COR-L47 (cell line): ENCODE data around the gene ATG101.

ENCODE experiments used
- DNase-seq: peaks from one replicate; lab custom pipeline; 2025; lab: John Stamatoyannopoulos, UW

The ATG101 gene

GRCh38 chr12:52042706-52043385, 26.9 kb upstream of the ATG101 start:
- peak; percentile 91 for DNase-seq

DNA sequence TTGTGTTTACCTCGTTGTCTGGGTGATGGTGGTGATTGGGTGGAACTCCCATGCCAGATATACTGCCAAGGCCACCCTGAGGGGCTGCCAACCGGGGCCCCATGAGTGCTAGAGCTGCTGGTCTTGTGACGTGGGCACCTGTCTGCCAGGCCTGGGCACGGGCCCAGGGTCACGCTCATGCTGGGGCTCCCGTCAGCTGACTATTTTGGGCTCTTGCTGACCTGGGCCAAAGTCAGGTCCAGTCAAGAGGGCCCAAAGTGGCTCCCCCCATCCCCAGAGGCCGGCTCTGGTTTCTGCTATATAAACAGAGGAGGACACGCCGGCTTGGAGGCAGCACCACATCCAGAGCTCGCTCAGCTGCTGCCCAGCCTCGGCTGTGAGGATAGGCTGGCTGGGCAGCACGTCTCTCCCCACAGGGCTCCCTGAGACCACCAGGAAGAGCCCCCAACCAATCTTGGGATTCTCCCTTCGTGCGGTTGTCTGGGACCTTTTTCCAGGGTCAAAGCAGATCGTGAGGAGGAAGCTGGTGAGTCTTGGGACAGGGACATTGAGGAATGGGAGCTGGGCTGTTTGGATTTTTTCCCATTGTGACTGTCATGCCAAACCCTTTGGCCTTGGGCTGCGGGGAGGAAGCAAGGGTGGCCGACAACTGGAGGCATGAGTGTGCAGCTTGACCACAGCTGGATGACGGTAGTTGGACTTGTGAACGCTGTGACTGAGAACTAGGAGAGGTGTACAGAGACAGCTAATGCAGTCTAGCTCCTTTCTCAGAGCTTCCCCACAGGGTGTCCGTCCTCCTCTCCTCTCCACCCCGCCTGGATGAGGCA, 26.2 kb upstream of the ATG101 start:
- no peak for DNase-seq

GRCh38 chr12:52044292-52044983, 25.3 kb upstream of the ATG101 start:
- DNase-seq: no peak

- no peak for DNase-seq
These were observed 24.0 kb upstream of the ATG101 start for GRCh38 chr12:52045794-52046199.

- no peak for DNase-seq
These were observed 22.9 kb upstream of the ATG101 start for GRCh38 chr12:52046859-52047258.

- DNase-seq: no peak
These were observed 20.5 kb upstream of the ATG101 start for GRCh38 chr12:52049286-52049685.

DNA sequence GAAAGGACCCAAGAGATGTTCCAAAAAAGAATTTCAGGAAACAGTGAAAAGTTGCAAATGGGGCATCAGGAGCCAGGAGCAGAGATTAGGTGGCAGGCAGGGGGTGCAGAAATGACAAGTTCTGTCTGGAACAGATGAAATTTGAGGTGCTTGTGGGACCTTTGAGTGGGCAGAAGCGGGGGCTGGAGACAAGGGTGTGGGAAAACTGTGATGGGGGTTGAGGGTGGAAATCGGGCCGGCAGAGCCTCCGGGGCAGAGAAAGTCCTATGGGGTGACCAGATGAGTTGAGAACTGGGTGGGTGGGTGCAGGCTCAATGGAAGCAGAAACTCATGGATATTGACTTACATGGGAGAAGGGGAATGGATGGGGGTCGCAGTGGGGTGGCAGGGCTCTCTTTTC, 20.1 kb upstream of the ATG101 start:
- DNase-seq: no peak

DNA sequence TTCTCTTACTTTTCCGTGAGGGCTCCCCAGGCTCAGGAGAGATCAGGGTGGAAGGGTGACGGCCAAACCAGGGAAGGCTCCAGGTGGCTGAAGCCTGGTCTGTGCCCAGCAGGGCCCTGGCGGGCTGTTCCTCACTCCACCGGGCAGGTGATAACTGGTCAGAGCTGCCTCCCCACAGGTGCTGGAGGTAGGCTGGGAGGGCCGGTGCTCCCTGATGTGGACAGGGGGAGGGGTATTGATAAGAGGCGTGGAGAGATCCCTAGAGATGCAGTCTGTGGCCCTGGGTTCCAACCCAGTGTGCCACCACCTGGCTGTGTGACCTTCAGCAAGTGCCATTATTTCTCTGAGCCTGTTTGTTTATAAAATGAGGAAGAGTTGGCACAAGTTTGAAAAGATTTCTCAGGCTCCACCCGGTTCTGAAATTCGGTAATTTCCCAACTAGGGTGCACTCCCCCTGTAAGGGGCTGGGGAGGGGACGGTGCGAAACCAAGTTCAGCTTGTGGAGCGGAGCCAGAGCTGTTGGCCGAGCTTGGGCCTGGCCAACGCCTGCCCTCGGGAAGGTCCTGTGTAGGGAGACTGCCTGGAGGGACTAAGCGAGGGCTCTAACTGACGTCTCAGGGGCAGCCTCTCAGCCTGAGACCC, 19.5 kb upstream of the ATG101 start:
- peak; percentile 34 for DNase-seq

DNA sequence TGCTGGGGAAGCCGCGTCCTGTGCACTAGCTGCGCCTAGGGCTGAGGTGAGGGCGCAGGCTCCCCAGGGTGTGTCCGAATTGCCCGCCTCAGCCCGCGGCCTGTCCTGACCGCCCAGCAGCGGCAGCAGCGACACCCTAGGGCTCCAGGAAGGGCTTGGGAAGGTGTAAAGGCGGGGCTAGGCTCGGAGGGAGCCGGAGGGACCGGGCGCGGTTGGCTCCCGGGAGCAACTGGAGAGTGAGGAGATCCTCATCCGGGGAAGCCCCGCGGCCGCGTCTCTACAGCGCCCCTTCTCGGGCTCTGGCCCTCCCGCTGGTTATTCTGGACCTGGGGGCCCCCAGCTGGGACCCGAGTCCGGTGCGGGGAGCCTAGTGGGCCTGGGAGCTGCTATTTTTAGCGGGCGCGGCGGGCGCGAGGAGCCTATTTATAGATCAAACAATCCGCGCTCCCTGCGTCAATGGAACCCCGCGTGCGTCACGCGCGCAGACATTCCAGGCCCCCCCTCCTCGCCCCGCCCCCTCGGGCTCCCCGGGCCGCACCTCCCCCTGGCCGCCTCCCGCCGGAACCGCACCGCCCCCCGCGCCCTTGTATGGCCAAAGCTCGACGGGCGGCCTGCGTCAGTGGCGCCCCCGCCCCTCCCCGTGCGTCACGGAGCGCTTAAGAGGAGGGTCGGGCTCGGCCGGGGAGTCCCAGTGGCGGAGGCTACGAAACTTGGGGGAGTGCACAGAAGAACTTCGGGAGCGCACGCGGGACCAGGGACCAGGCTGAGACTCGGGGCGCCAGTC, 18.8 kb upstream of the ATG101 start, which contains the start of gene NR4A1:
NR4A1 (plus strand) TSS at position 685 of the 784 bp plus-strand sequence. CDS start 2,887 bp downstream, outside the sequence.
- DNase-seq: peak; percentile 95

DNA sequence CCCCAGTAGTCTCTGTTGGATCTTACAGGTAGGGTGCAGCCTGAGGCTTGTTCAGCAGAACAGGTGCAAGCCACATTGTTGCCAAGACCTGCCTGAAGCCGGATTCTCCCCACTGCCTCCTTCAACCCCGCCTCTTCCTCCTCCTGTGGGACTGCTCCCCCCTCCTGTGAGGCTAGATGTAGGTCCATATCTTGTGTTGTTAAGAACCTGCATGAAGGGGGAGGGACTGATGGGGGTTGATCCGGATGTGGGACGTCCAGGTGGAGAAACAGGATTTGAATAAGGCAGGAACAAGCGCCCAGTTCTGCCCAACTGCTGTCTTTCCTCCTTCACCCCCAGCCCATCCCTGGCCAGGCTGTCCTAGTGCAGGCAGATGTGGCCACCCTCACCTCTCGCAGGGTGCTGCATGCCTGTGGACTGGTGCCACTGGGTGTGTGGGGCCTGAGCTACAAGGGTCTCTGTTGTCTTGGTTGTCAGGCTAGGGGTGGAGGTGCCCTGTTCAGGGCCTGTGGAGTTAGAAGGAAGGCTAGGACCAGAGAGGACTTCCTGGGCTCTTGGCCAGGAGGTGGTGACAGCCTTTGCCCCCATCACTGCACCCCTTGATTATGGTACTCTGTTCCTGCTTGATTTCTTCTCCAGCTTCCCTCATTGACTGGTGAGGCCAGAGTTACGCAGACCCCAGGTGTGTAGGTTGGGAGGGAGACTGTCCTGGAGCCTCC, 17.2 kb upstream of the ATG101 start:
- peak; percentile 45 for DNase-seq

DNA sequence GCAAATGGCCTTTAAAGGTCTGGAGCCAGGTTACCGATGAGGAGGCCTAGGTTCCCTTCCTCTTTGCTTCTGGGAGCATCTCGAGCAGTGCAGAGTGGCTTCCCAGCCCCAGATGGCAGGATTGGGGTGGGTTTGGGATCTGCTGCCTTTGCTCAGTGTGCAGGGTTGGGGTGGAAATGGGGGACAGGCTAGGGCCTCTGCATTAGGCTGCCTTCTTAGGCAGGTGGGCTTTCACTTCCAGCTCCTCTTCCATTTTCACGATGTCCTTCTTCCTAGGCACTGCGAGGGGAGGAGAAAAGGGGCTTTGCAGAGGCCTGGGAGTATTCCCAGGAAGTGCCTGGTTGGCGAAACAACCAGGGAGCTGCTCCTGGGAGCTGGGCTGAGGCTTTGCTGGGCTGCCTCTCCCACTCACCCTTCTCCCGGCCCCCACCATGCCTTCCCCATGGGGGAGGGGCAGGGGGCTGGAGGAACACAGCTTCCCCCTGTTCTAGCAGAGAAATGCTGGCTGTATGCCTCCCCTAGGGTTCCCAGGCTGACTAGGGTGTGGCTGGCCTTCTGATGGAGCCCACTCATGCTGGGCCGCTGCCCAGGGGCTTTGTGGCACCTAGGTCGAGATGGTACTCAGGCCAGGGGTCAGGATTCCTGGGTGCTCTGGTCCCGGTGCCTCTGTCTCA, 16.1 kb upstream of the ATG101 start:
- no peak for DNase-seq

- DNase-seq: no peak
These were observed 15.4 kb upstream of the ATG101 start for GRCh38 chr12:52054231-52054832.

- DNase-seq: no peak
These were observed 14.7 kb upstream of the ATG101 start for GRCh38 chr12:52054833-52055730.

GRCh38 chr12:52055731-52056711, 13.8 kb upstream of the ATG101 start:
- DNase-seq: no peak

GRCh38 chr12:52056801-52057637, 12.8 kb upstream of the ATG101 start:
- no peak for DNase-seq
